B cell (primary cell): ENCODE measurements around the gene C1R.

Experiments
- CTCF ChIP-seq: fragments of 200-600 bp; IDR thresholded peaks from one replicate; pipeline ENCODE4 v1.8.0; 2022; ENCODE audit warnings: antibody characterized with exemption, mild to moderate bottlenecking
- EZH2 ChIP-seq: IDR thresholded peaks from 2 replicates; pipeline ENCODE4 v1.6.1; 2012; ENCODE audit warnings: borderline replicate concordance, low read depth, mild to moderate bottlenecking, moderate library complexity, low read length; ENCODE audit not compliant: insufficient read depth, poor library complexity, severe bottlenecking

GRCh38 chr12:7035463-7035862, 56.8 kb downstream of the C1R start:
- no peak for TF ChIP-seq CTCF
- TF ChIP-seq EZH2 = no peak
